ENCODE results near the gene LPO. TPM values are rescaled to one million over a fixed set of nuclear protein-coding genes. Genes with fewer than 3 reads are reported as not detected.
A peak's percentile ranks its signal among the peaks of the same experiment; 100 is the strongest.

The LPO gene
- total and polyA plus RNA-seq, 9 of the 15 experiments (the other 6 are each of a cell fraction or from before 2014, with no cell fraction given), result 0.07 to 0.11 TPM; not detected in 7

DNA sequence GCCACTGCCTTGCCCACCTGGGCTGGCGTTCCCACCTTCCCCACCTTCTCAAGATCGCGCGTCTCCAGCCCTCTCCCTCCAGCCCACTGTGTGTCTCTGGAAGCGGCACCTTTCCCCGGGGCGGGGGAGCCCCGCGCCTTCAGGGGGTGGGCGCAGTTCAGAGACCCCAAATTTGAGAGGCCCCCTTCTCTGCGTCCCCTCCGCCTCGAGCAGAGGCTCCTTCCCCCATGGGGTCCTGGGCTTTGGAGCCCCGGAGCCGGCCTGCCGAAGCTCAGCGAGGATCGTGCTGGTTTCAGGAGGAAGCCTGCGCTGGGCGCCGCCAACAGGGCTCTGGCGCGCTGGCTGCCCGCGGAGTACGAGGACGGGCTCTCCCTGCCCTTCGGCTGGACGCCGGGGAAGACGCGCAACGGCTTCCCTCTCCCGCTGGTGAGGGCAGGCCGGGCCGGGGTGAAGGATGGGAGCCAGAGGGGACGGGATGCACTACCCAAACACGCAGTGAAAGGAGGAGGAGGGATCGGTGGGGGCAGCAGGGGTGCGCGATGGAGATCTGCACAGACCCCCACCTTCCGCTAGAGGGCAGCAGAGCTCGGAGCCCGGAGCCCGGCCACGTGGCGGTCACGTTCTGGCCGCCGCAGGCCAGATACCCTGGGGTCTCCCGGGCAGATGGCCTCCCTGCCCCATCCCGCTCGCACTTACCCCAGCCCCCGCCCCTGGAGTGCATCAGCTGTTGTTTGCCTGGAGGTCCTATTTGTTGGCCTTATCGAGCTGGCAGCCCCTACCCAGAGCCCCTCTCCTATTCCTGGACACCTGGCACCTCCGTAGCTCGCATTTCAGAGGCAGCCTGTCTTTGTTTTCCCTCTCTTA lies 11.1 kb downstream of the LPO start:
- peaks cover 0 to 5% of the 10 kb centered on the region in 2 experiments; a peak in 1 of 5 replicates for H3K27me3 ChIP-seq (ENCODE audit: control insufficient read depth in 2 of 2, insufficient read depth in 2 of 2, low read length in 2 of 2)
- ChIA-PET CTCF (ENCODE audit: low intra/inter-chr PET ratio) (no interaction called here), POLR2A (interaction anchor here (0.8 kb wide), 2 partner anchors 13 to 31 kb away, joined by 3 to 4 read pairs; no protein-coding TSS in a partner anchor)
- H2AFZ ChIP-seq (ENCODE audit: low read depth, low read length), result peak overlapping the region; percentile 97
- no peaks in the 10 kb centered on the region; the same call in 1 of the 2 replicates for H3K9me3 ChIP-seq (replicated peaks; ENCODE audit: control insufficient read depth, insufficient read depth, low read depth, low read length)
- H4K20me1 ChIP-seq (replicated peaks; ENCODE audit: control insufficient read depth, insufficient read depth, low read length), result no peaks in the 10 kb centered on the region
- peak; percentile 80 to 96 (median 94) for DNase-seq (ENCODE audit: extremely low read depth in 1 of 4, low spot score in 3 of 4)
- H3K36me3 ChIP-seq (ENCODE audit: control insufficient read depth, insufficient read depth, low read length), result no peaks in the 10 kb centered on the region
- no peak overlapping the region for H3K4me3 ChIP-seq
- H3K27ac ChIP-seq (ENCODE audit: extremely low read depth, low read depth, low read length), result 0 out of 3 replicates have a peak overlapping the region, but pooled peaks have one; percentile 29
- peak; percentile 56 for FAIRE-seq
- ATAC-seq, result peak; percentile 91
- WGBS (ENCODE audit: insufficient coverage, low coverage, missing lambda C conversion rate), result 43% methylated on average over 22 of the region's 57 CpGs
- H3K9me1 ChIP-seq (ENCODE audit: control insufficient read depth, insufficient read depth, low read length), result no peaks in the 10 kb centered on the region
- no peaks in the 10 kb centered on the region for H3K79me2 ChIP-seq (ENCODE audit: control insufficient read depth, insufficient read depth, low read length)
- intact Hi-C loops (cut with micrococcal nuclease) (loop anchor here (5.0 kb wide), 1 partner anchor 127 kb away; no protein-coding TSS in a partner anchor), in situ Hi-C loops (cut with MboI) (no loop called here)
- 0 out of 4 replicates have a peak overlapping the region, but pooled peaks of 1 of the 2 experiments have one; percentile 17 for H3K9ac ChIP-seq (ENCODE audit: insufficient read depth in 1 of 2, low read depth in 2 of 2, low read length in 2 of 2)
- peak overlapping the region; percentile 34; the same call in 1 of the 2 replicates for H3K4me2 ChIP-seq (ENCODE audit: insufficient read depth, low read length)
- H3K4me1 ChIP-seq (replicated peaks in 1 of 2; ENCODE audit: control insufficient read depth in 2 of 2, insufficient read depth in 2 of 2, low read length in 2 of 2), result peaks cover 15 to 24% of the 10 kb centered on the region in 2 experiments
- BruUV-seq (replicated peaks), result no TSS peak
- no peak for TF ChIP-seq SREBF1 (IDR thresholded peaks at IDR 0.05; ENCODE audit: borderline replicate concordance, low read depth, low read length)
- peak; percentile 58; the same call in 1 of the 2 replicates for TF ChIP-seq TOE1 (IDR thresholded peaks at IDR 0.05; ENCODE audit: borderline replicate concordance)
- no peak for TF ChIP-seq TOE1 (CRISPR knock-in tag; IDR thresholded peaks at IDR 0.05; ENCODE audit: borderline replicate concordance, low read depth)
- TF ChIP-seq, protein P1, sequence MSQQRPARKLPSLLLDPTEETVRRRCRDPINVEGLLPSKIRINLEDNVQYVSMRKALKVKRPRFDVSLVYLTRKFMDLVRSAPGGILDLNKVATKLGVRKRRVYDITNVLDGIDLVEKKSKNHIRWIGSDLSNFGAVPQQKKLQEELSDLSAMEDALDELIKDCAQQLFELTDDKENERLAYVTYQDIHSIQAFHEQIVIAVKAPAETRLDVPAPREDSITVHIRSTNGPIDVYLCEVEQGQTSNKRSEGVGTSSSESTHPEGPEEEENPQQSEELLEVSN (IDR thresholded peaks at IDR 0.05; ENCODE audit: borderline replicate concordance in 1 of 2, extremely low read depth in 1 of 2, insufficient read depth in 1 of 2, insufficient read length in 1 of 2, low read depth in 1 of 2, low read length in 1 of 2, poor library complexity in 1 of 2, severe bottlenecking in 1 of 2), result peak; percentile 99
- peak in 1 of 2 experiments; percentile 70; a peak in 1 of 3 replicates for TF ChIP-seq CBX3 (IDR thresholded peaks at IDR 0.05; ENCODE audit: borderline replicate concordance in 1 of 2, low read length in 2 of 2)
- TF ChIP-seq USF1 (CRISPR knock-in tag; IDR thresholded peaks at IDR 0.05), result peak; percentile 79
- TF ChIP-seq FOXP1 (CRISPR knock-in tag; IDR thresholded peaks at IDR 0.05), result peak; percentile 90; the same call in 1 of the 2 replicates
- TF ChIP-seq EP400 (IDR thresholded peaks at IDR 0.05), result peak; percentile 96
- TF ChIP-seq CBFB (CRISPR knock-in tag; IDR thresholded peaks at IDR 0.05), result peak; percentile 72; the same call in 1 of the 2 replicates
- TF ChIP-seq PHF20 (IDR thresholded peaks at IDR 0.05; ENCODE audit: partially characterized antibody), result peak; percentile 19
- peak; percentile 74 for TF ChIP-seq NR2C2 (CRISPR knock-in tag; IDR thresholded peaks at IDR 0.05)
- TF ChIP-seq NR2C2 (tag; IDR thresholded peaks at IDR 0.05), result no peak
- TF ChIP-seq HBP1 (CRISPR knock-in tag; IDR thresholded peaks at IDR 0.05), result 0 out of 2 replicates have a peak, but pooled peaks have one; percentile 6
- no peak for TF ChIP-seq ARID3B (CRISPR knock-in tag; IDR thresholded peaks at IDR 0.05; ENCODE audit: borderline replicate concordance)
- TF ChIP-seq DPF2 (IDR thresholded peaks at IDR 0.05), result no peak

All from K562 (cell line).